Activated B cell treated with CpG ODN at 0.5 μM for 24 hours (primary cell): ENCODE results near the gene NPC2. TPM values are rescaled to one million over a fixed set of nuclear protein-coding genes. Genes with fewer than 3 reads are reported as not detected.
A peak's percentile ranks its signal among the peaks of the same experiment; 100 is the strongest.

Experiments used
- ATAC-seq: fragments of 200-7000 bp; cut with Tn5 transposase; one replicate; pipeline ENCODE4 v1.10.0; 2021; ENCODE audit warnings: low read depth, mild to moderate bottlenecking, moderate library complexity
- CTCF ChIA-PET: fragments of 350-600 bp; sonication (Branson Sonifier 250); formaldehyde crosslinking; loops from one replicate; lab custom pipeline; 2021; ENCODE audit warnings: antibody characterized with exemption; lab: Charles Lee
- POLR2A ChIA-PET: fragments of 350-600 bp; sonication (Branson Sonifier 250); formaldehyde crosslinking; loops from one replicate; lab custom pipeline; 2021; ENCODE audit warnings: antibody characterized with exemption; lab: Charles Lee
- DNase-seq: peaks from one replicate; pipeline ENCODE4 v3.0.0; 2022
- H3K27ac Mint-ChIP-seq: one replicate; pipeline ENCODE4 v1.8.0; 2020; ENCODE audit warnings: mixed read lengths
- H3K27me3 Mint-ChIP-seq: one replicate; pipeline ENCODE4 v1.8.0; 2021; ENCODE audit warnings: mixed read lengths
- H3K36me3 Mint-ChIP-seq: one replicate; pipeline ENCODE4 v1.8.0; 2021; ENCODE audit warnings: low read depth, mixed read lengths
- H3K4me1 Mint-ChIP-seq: one replicate; pipeline ENCODE4 v1.8.0; 2021; ENCODE audit warnings: mixed read lengths
- H3K4me3 Mint-ChIP-seq: one replicate; pipeline ENCODE4 v1.8.0; 2020; ENCODE audit warnings: mild to moderate bottlenecking, mixed read lengths
- H3K9me3 Mint-ChIP-seq: one replicate; pipeline ENCODE4 v1.8.0; 2020; ENCODE audit warnings: mixed read lengths
- intact Hi-C: fragments of 100-400 bp; cut with micrococcal nuclease; formaldehyde crosslinking; loops from one replicate; pipeline ENCODE4 v1.15.1; 2024
- total RNA-seq: library from RNA; stranded (reverse); gene quantifications from 2 replicates; pipeline ENCODE4 v1.2.3, GENCODE V29; 2022
- TF ChIP-seq, protein P1 (sequence below): fragments of 200-600 bp; IDR thresholded peaks from one replicate; pipeline ENCODE4 v1.8.0; 2022; ENCODE audit warnings: antibody characterized with exemption, mild to moderate bottlenecking

NPC2 gene
- total RNA-seq, 1 donor from 2014 or later, result 69.4 TPM

DNA sequence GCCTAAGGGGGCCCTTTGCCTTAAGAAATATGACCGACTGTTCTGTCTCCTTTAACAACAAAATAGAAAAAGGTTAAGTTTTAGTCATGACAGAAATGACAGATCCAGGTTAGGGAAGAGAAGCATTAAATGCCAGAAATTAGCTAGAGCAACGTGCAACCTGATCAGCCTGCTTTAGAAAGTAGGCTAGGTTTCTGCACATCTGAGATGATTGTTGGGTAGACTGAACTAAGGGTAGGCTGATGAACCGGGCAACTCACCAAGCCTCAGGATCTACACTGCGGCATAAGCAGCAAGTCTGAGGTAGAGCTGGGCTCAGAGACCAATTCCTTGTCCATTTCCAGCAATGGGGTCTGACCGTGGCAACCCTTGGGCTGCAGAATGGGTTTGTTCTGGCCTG lies 29.4 kb downstream of the NPC2 start:
- Mint-ChIP-seq H3K27me3 (peaks cover 8% of the 10 kb centered on the region), H3K4me1 (no peaks in the 10 kb centered on the region), H3K27ac (no peak overlapping the region), H3K9me3 (no peaks in the 10 kb centered on the region), H3K36me3 (no peaks in the 10 kb centered on the region), H3K4me3 (no peak overlapping the region)
- POLR2A ChIA-PET, result no interaction called here
- TF ChIP-seq, protein P1, sequence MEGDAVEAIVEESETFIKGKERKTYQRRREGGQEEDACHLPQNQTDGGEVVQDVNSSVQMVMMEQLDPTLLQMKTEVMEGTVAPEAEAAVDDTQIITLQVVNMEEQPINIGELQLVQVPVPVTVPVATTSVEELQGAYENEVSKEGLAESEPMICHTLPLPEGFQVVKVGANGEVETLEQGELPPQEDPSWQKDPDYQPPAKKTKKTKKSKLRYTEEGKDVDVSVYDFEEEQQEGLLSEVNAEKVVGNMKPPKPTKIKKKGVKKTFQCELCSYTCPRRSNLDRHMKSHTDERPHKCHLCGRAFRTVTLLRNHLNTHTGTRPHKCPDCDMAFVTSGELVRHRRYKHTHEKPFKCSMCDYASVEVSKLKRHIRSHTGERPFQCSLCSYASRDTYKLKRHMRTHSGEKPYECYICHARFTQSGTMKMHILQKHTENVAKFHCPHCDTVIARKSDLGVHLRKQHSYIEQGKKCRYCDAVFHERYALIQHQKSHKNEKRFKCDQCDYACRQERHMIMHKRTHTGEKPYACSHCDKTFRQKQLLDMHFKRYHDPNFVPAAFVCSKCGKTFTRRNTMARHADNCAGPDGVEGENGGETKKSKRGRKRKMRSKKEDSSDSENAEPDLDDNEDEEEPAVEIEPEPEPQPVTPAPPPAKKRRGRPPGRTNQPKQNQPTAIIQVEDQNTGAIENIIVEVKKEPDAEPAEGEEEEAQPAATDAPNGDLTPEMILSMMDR, result no peak
- ATAC-seq, result no peak
- DNase-seq, result no peak
- intact Hi-C loops, result no loop called here
- CTCF ChIA-PET, result no interaction called here

DNA sequence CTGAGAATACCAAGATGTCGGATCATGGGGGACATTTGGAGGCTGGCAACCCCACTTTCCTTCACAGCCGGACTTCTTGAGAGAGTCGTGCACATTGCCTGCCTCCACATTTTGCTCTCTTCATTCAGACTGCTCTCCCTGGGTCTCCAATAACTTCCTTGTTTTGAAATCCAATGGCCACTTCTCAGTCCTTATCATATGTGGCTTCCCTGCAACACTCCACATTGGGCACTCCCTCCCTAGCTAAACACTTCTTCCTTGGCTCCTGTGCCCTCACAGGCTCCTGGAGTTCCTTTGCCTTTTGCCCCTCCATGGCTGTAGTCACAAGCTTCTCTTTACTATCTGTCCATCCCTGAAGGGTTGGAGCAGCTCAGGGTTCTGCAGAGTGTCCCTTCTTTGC lies 30.1 kb downstream of the NPC2 start:
- no peak for ATAC-seq
- CTCF ChIA-PET, result no interaction called here
- H3K36me3 Mint-ChIP-seq, result no peaks in the 10 kb centered on the region

DNA sequence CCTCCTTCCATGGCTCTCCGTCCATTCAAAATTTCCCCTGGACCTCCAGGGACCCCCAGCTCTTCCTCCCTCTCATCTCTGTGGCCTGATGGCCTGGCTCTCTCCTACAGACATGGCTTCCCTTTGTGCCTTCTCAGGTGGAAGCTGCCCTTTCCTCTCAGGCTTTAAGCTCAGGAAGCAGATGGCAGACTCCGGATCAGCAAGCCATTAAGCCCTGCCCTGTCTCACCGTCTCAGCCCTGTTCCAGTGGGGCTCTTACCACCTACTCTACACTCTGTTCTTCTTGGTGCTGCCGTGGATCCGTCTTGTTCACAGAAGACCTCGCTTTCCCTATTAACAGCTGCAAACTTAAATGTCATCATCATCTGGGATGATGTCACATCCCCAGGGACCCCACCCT lies 33.1 kb downstream of the NPC2 start:
- no peak overlapping the region for H3K27ac Mint-ChIP-seq
- H3K27me3 Mint-ChIP-seq, result peaks cover 11% of the 10 kb centered on the region
- H3K9me3 Mint-ChIP-seq, result no peaks in the 10 kb centered on the region
- no peak overlapping the region for H3K4me3 Mint-ChIP-seq
- CTCF ChIA-PET, result interaction anchor here (0.9 to 1.1 kb wide), 2 partner anchors 41 to 96 kb away, joined by 3 read pairs; no protein-coding TSS in a partner anchor
- H3K36me3 Mint-ChIP-seq, result no peaks in the 10 kb centered on the region
- TF ChIP-seq, protein P1, result no peak
- DNase-seq (no peak), ATAC-seq (no peak)
- POLR2A ChIA-PET, result interaction anchor here (0.9 kb wide), 1 partner anchor 59 kb away, joined by 3 read pairs; no protein-coding TSS in a partner anchor
- H3K4me1 Mint-ChIP-seq, result no peaks in the 10 kb centered on the region
- intact Hi-C loops, result no loop called here

More for the DNA sequence above, 30.1 kb downstream of the NPC2 start:
- no peak for DNase-seq
- TF ChIP-seq, protein P1, result no peak
- H3K9me3 Mint-ChIP-seq, result no peaks in the 10 kb centered on the region
- H3K4me1 Mint-ChIP-seq, result no peaks in the 10 kb centered on the region
- no peak overlapping the region for H3K27ac Mint-ChIP-seq
- intact Hi-C loops, result no loop called here
- H3K27me3 Mint-ChIP-seq, result peaks cover 8% of the 10 kb centered on the region
- POLR2A ChIA-PET, result no interaction called here
- H3K4me3 Mint-ChIP-seq, result no peak overlapping the region

DNA sequence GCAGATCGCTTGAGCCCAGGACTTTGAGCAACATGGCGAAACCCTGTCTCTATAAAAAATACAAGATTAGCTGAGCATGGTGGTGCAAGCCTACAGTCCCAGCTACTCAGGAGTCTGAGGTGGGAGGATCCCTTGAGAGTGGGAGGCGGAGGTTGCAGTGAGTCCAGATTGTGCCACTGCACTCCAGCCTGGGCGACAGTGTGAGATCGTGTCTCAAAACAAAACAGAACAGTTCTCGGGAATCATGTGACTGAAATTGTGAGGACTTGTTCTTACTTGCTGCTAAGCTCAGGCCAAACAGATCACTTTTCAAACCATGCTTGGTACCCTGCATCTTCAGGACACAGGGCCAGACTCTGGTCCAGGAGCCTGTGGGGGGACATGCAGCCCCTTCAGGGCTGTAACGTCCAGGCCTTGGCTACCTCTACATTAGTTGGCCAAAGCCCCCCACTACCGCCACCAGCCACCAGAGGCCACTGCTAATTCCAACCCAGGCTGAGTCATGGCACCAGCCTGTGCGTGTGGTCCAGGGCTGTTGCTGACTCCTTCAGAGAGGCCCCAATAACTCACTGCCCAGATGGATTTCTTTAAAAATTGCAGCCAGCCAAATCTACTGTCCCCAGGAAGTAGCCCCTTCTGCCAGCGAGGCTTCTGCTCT lies 33.7 kb downstream of the NPC2 start:
- H3K36me3 Mint-ChIP-seq, result no peaks in the 10 kb centered on the region
- H3K4me3 Mint-ChIP-seq, result no peak overlapping the region
- ATAC-seq, result peak; percentile 68
- ChIA-PET POLR2A (no interaction called here), CTCF (no interaction called here)
- TF ChIP-seq, protein P1, result no peak
- H3K4me1 Mint-ChIP-seq, result no peaks in the 10 kb centered on the region
- intact Hi-C loops, result no loop called here
- H3K27ac Mint-ChIP-seq, result no peak overlapping the region
- H3K27me3 Mint-ChIP-seq, result peaks cover 11% of the 10 kb centered on the region
- no peak for DNase-seq
- H3K9me3 Mint-ChIP-seq, result no peaks in the 10 kb centered on the region

DNA sequence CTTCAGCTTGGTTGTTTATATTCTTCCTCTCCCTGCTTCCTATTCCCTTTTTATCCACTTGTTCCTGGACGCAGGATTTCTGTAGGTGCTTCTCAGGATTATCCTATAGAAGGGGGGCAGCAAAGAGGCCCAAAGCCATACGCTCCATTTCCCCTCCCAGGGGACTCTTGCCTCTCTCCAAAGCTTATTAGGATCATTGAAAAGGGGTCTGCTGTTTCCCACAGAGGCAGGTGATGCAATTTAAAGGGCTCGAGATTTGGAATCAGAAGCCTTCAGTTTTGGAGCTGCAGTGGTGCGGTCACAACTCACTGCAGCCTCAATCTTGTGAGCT lies 35.6 kb downstream of the NPC2 start:
- Mint-ChIP-seq H3K4me1 (no peaks in the 10 kb centered on the region), H3K9me3 (no peaks in the 10 kb centered on the region), H3K27me3 (peaks cover 9% of the 10 kb centered on the region), H3K36me3 (no peaks in the 10 kb centered on the region), H3K27ac (no peak overlapping the region), H3K4me3 (no peak overlapping the region)
- CTCF ChIA-PET, result no interaction called here
- ATAC-seq (no peak), DNase-seq (no peak)
- POLR2A ChIA-PET, result no interaction called here
- intact Hi-C loops, result no loop called here
- TF ChIP-seq, protein P1, result no peak
